SK-N-SH treated with all-trans-retinoic acid at 6 μM for 48 hours (cell line): ENCODE measurements around the gene TCF25.

Source experiments
- ATAC-seq: fragments of 200-7000 bp; cut with Tn5 transposase; 3 replicates; pipeline ENCODE4 v1.9.1; 2020; ENCODE audit warnings: mild to moderate bottlenecking, moderate library complexity
- ARNTL ChIP-seq: fragments of 450-650 bp; formaldehyde crosslinking; IDR thresholded peaks from 2 replicates; pipeline ENCODE4 v1.5.0; 2020; ENCODE audit warnings: low read depth, mild to moderate bottlenecking, moderate library complexity, borderline replicate concordance
- BACH2 ChIP-seq: fragments of 250-450 bp; sonication (Bioruptor Pico); IDR thresholded peaks from 2 replicates; pipeline ENCODE4 v1.9.0; 2021; ENCODE audit warnings: mild to moderate bottlenecking, borderline replicate concordance
- CSDC2 ChIP-seq: fragments of 250-450 bp; sonication (Bioruptor Pico); IDR thresholded peaks from 2 replicates; pipeline ENCODE4 v1.5.0; 2020; ENCODE audit warnings: mild to moderate bottlenecking, moderate library complexity
- GLIS3 ChIP-seq: fragments of 250-450 bp; sonication (Bioruptor Pico); IDR thresholded peaks from 2 replicates; pipeline ENCODE4 v1.5.0; 2020; ENCODE audit warnings: mild to moderate bottlenecking, moderate library complexity
- ISL1 ChIP-seq: fragments of 250-450 bp; sonication (Bioruptor Pico); IDR thresholded peaks from 2 replicates; pipeline ENCODE4 v2.1.2; 2022; ENCODE audit warnings: mild to moderate bottlenecking, moderate library complexity
- OSR1 ChIP-seq: fragments of 250-450 bp; sonication (Bioruptor Pico); IDR thresholded peaks from 2 replicates; pipeline ENCODE4 v1.8.0; 2022; ENCODE audit warnings: moderate library complexity, mild to moderate bottlenecking, inconsistent platforms
- PPARA ChIP-seq: fragments of 250-450 bp; sonication (Bioruptor Pico); IDR thresholded peaks from 2 replicates; pipeline ENCODE4 v1.5.0; 2020; ENCODE audit warnings: mild to moderate bottlenecking, borderline replicate concordance
- RARB ChIP-seq: fragments of 250-450 bp; sonication (Bioruptor Pico); IDR thresholded peaks from 2 replicates; pipeline ENCODE4 v1.8.0; 2021; ENCODE audit warnings: mild to moderate bottlenecking, moderate library complexity
- SNAI2 ChIP-seq: fragments of 250-450 bp; sonication (Bioruptor Pico); IDR thresholded peaks from 2 replicates; pipeline ENCODE4 v1.5.0; 2020; ENCODE audit warnings: mild to moderate bottlenecking, moderate library complexity
- TCF4 ChIP-seq: fragments of 250-450 bp; sonication (Bioruptor Pico); IDR thresholded peaks from 2 replicates; pipeline ENCODE4 v1.8.0; 2021; ENCODE audit warnings: mild to moderate bottlenecking, moderate library complexity, borderline replicate concordance
- TOX ChIP-seq: fragments of 250-450 bp; sonication (Bioruptor Pico); IDR thresholded peaks from 2 replicates; pipeline ENCODE4 v1.8.0; 2021; ENCODE audit warnings: mild to moderate bottlenecking, moderate library complexity, borderline replicate concordance
- TSHZ2 ChIP-seq: fragments of 250-450 bp; sonication (Bioruptor Pico); IDR thresholded peaks from 2 replicates; pipeline ENCODE4 v1.5.0; 2020; ENCODE audit warnings: mild to moderate bottlenecking, moderate library complexity
- ZFP3 ChIP-seq: fragments of 250-450 bp; sonication (Bioruptor Pico); IDR thresholded peaks from 2 replicates; pipeline ENCODE4 v1.5.0; 2020; ENCODE audit warnings: mild to moderate bottlenecking, moderate library complexity
- ZFP30 ChIP-seq: fragments of 450-650 bp; formaldehyde crosslinking; IDR thresholded peaks from 2 replicates; pipeline ENCODE4 v1.5.0; 2022; ENCODE audit warnings: mild to moderate bottlenecking, moderate library complexity
- ZNF565 ChIP-seq: fragments of 450-650 bp; formaldehyde crosslinking; conservative IDR thresholded peaks from 2 replicates; pipeline ENCODE4 v1.5.0; 2020; ENCODE audit warnings: low read depth, mild to moderate bottlenecking, moderate library complexity
- ZNF70 ChIP-seq: fragments of 450-650 bp; formaldehyde crosslinking; IDR thresholded peaks from 2 replicates; pipeline ENCODE4 v1.5.0; 2020; ENCODE audit warnings: mild to moderate bottlenecking, moderate library complexity
- ZNF8 ChIP-seq: fragments of 450-650 bp; formaldehyde crosslinking; IDR thresholded peaks from 2 replicates; pipeline ENCODE4 v1.5.0; 2020; ENCODE audit warnings: mild to moderate bottlenecking, moderate library complexity
- TF ChIP-seq, protein P1 (sequence below): fragments of 250-450 bp; sonication (Bioruptor Pico); IDR thresholded peaks from 2 replicates; pipeline ENCODE4 v1.8.0; 2020; ENCODE audit warnings: mild to moderate bottlenecking, moderate library complexity, borderline replicate concordance
- TF ChIP-seq, protein P2 (sequence below): fragments of 250-450 bp; sonication (Bioruptor Pico); IDR thresholded peaks from 2 replicates; pipeline ENCODE4 v1.5.1; 2021; ENCODE audit warnings: mild to moderate bottlenecking, moderate library complexity
- TF ChIP-seq, protein P3 (sequence below): fragments of 250-450 bp; sonication (Bioruptor Pico); IDR thresholded peaks from 2 replicates; pipeline ENCODE4 v1.5.1; 2020; ENCODE audit warnings: low read depth, mild to moderate bottlenecking, moderate library complexity

TCF25 gene

DNA sequence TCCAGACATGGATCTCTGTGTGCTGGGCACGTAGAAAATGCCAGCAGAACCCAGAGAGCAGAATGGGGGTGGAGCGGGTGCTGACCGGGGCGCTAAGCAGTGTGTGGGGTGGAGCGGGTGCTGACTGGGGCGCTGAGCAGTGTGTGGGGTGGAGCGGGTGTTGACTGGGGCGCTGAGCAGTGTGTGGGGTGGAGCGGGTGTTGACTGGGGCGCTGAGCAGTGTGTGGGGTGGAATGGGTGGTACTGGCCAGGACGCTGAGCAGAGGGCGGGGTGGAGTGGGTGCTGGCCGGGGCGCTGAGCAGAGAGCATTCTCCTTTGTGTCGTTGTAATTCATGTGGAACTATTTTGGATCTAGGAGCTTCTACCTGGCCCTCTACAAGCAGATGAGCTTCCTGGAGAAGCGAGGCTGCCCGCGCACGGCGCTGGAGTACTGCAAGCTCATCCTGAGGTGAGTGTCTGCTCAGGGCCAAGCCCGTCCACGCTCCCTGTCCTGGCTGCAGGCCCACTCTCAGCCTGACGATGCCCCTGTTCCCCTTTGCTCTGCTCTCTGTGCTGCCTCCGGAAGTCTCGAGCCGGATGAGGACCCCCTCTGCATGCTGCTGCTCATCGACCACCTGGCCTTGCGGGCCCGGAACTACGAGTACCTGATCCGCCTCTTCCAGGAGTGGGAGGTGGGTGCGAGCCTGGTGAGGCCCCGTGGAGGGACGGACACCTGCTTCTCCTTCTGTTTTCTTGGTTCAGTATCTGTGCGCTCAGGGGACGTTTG lies 25.0 kb downstream of the TCF25 start (continued):
- TF ChIP-seq, protein P1, sequence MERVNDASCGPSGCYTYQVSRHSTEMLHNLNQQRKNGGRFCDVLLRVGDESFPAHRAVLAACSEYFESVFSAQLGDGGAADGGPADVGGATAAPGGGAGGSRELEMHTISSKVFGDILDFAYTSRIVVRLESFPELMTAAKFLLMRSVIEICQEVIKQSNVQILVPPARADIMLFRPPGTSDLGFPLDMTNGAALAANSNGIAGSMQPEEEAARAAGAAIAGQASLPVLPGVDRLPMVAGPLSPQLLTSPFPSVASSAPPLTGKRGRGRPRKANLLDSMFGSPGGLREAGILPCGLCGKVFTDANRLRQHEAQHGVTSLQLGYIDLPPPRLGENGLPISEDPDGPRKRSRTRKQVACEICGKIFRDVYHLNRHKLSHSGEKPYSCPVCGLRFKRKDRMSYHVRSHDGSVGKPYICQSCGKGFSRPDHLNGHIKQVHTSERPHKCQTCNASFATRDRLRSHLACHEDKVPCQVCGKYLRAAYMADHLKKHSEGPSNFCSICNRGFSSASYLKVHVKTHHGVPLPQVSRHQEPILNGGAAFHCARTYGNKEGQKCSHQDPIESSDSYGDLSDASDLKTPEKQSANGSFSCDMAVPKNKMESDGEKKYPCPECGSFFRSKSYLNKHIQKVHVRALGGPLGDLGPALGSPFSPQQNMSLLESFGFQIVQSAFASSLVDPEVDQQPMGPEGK: no peak
- no peak for TF ChIP-seq ISL1 (CRISPR knock-in tag)
- TF ChIP-seq SNAI2 (CRISPR knock-in tag): no peak
- TF ChIP-seq CSDC2 (CRISPR knock-in tag): no peak
- TF ChIP-seq GLIS3 (CRISPR knock-in tag): no peak
- TF ChIP-seq TOX: no peak
- TF ChIP-seq ZNF70 (CRISPR knock-in tag): no peak
- no peak for TF ChIP-seq TCF4 (CRISPR knock-in tag)

DNA sequence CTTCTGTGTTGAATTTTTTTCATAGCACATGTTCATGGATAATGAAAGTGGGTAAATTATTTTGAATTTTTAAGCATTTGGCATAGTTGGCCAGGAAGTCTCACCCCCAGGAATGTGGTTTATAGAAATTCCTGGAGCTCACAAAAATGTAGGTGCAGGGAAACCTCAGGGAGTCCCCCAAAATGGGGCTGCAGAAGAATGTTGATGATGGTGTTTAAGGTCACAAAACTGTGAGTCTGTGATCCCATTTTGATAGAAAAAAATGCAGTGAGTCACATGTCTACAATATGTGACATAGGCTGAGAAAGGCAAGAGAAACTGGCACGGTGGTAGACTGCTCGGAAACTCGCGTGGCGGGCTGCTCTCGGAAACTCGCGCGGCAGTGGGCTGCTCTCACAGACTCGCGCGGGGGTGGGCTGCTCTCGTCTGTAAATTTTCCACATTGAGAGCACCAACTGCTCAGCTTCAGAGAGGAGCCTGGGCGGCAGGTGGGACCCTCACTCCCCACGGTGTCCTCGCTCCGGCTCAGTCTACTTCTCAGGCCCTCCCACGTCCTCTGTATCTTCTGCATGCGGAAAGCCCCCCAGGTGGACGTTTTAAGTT lies 26.6 kb downstream of the TCF25 start:
- ATAC-seq: no peak

DNA sequence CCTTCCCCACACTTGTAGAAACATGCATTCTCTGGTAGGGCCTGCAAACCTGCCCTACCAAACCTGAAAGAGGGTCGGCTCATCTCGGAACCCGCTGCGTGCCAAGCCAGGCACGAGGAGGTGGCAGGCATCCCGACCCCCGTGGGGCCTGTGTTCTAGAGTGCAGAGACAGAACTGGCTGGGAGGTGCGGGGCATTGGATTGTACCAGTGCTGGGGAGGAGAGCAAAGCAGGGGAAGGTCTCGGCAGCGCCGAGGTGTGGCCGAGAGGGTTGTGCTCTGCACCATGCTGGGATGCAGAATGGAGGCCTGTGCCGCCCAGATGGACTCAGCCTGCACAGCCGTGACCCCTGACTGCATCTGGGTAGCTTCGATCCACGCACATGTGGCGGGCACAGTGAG lies 27.5 kb downstream of the TCF25 start:
- TF ChIP-seq TSHZ2 (CRISPR knock-in tag): no peak
- TF ChIP-seq ZNF565 (CRISPR knock-in tag): no peak
- no peak for TF ChIP-seq ZNF70 (CRISPR knock-in tag)
- TF ChIP-seq ZFP30 (CRISPR knock-in tag): no peak
- TF ChIP-seq, protein P2, sequence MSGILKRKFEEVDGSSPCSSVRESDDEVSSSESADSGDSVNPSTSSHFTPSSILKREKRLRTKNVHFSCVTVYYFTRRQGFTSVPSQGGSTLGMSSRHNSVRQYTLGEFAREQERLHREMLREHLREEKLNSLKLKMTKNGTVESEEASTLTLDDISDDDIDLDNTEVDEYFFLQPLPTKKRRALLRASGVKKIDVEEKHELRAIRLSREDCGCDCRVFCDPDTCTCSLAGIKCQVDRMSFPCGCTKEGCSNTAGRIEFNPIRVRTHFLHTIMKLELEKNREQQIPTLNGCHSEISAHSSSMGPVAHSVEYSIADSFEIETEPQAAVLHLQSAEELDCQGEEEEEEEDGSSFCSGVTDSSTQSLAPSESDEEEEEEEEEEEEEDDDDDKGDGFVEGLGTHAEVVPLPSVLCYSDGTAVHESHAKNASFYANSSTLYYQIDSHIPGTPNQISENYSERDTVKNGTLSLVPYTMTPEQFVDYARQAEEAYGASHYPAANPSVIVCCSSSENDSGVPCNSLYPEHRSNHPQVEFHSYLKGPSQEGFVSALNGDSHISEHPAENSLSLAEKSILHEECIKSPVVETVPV: no peak
- no peak for TF ChIP-seq OSR1
- TF ChIP-seq CSDC2 (CRISPR knock-in tag): no peak
- no peak for TF ChIP-seq ZNF8
- no peak for TF ChIP-seq TCF4 (CRISPR knock-in tag)
- TF ChIP-seq, all 23 proteins: peak for 0

More for the DNA sequence above, 26.6 kb downstream of the TCF25 start:
- TF ChIP-seq TCF4 (CRISPR knock-in tag) (no peak), ZFP3 (no peak), BACH2 (CRISPR knock-in tag) (no peak), OSR1 (no peak), RARB (no peak), CSDC2 (CRISPR knock-in tag) (no peak)
- TF ChIP-seq, protein P1: no peak

DNA sequence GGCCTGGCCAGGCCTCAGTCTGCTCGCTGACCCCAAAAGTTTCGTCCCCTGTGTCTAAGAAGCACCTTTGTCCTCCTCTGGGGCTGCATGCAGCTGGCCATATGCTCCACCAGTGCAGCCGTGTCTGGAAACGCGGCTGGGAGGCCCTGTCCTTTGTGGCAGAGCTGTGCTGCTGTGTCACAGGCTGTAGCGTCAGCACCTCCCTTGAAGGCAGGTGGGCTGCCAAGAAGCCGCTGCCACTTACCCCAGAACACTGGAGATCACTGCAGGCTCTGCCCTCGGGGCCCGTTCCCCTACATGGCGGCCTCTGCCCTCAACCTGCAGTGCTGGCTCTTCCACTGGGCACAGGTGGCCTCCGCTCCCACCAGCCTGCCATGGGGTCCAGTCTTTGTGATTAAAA lies 29.6 kb downstream of the TCF25 start:
- no peak for ATAC-seq
- TF ChIP-seq ZFP30 (CRISPR knock-in tag) (no peak), CSDC2 (CRISPR knock-in tag) (no peak), ARNTL (CRISPR knock-in tag) (no peak), TCF4 (CRISPR knock-in tag) (no peak), BACH2 (CRISPR knock-in tag) (no peak), PPARA (CRISPR knock-in tag) (no peak), ZNF70 (CRISPR knock-in tag) (no peak)
- TF ChIP-seq, protein P1: no peak
- TF ChIP-seq, protein P3, sequence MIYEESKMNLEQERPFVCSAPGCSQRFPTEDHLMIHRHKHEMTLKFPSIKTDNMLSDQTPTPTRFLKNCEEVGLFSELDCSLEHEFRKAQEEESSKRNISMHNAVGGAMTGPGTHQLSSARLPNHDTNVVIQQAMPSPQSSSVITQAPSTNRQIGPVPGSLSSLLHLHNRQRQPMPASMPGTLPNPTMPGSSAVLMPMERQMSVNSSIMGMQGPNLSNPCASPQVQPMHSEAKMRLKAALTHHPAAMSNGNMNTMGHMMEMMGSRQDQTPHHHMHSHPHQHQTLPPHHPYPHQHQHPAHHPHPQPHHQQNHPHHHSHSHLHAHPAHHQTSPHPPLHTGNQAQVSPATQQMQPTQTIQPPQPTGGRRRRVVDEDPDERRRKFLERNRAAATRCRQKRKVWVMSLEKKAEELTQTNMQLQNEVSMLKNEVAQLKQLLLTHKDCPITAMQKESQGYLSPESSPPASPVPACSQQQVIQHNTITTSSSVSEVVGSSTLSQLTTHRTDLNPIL (CRISPR knock-in tag): no peak
- TF ChIP-seq, protein P2: no peak

More for the DNA sequence above, 27.5 kb downstream of the TCF25 start:
- ATAC-seq: no peak
